Activated CD4-positive, alpha-beta T cell treated with anti-CD3 and anti-CD28 coated beads, Interleukin-2, Interleukin-4, amounts not matched to agents 100 ng/mL and 50 ng/mL, durations not matched to agents 16 hours and 8 hours (primary cell): ENCODE measurements around the gene OR56B4.

Experiments
- DNase-seq: peaks from one replicate; pipeline ENCODE4 v3.0.0-alpha.2; 2020; ENCODE audit warnings: low spot score

The OR56B4 gene

DNA sequence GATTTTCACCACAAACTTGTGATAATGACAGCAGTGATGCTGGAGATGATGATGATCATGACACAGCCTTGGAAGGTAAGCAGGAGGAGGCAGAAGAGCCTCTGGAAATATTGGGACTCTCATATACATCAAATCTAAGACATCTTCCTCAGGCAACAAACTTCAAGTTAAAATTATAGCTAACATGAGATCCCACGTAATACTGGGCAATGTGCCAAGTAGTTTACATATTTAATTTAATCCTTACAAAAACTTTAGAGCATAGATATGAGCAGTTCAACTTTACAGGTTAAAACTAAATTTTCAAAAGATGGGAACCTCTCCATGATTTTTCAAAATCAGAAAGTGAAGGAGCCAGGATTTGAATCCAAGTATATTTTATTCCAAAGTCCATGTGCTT, 43.6 kb downstream of the OR56B4 start:
- no peak for DNase-seq

DNA sequence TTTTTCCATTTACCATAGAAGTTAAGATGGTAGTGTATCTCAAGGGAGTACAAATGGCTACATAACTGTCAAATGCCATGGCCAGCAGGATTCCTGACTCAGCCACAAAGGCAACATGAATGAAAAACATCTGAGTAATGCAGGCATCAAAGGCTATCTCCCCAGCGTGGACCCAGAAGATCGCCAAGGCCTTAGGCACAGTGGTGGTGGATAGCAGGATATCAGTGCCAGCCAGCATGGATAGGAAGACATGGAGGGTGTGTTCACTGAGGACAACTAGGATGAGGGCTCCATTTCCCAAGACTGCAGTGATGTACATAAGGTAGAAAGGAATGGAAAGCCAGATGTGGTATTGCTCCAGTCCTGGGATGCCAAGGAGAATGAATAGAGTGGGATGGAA, 44.6 kb downstream of the OR56B4 start:
- no peak for DNase-seq

DNA sequence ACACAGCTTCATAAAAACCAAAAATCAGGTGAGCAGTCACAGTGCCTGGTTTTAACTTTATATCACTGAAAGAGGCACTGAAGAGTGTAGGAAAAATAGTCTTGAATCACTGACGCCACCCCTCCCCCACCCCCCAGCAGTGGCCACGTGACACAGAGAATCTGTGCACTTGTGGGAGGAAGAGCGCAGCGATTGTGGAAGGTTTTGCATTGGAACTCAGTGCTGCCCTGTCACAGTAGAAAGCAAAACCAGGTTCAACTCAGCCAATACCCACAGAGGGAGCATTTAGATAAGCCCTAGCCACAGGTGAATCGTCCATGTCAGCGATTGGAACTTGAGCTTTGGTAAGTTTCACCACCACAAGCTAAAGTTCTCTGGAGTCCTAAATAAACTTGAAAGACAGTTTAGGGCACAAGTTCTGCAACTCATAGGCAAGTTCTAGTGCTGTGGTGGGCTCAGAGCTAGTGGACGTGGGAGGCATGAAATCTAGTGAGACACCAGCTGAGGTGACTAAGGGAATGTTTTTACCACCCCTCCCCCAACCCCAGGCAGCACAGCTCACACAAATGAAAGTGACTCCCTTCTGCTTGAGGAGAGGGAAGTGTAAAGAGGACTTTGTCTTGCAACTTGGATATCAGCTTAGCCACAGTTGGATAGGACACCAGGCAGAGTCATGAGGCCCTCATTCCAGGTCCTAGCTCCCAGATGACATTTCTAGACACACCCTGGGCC, 49.3 kb downstream of the OR56B4 start:
- no peak for DNase-seq
